Type B pancreatic cell (in vitro differentiated cells): ENCODE measurements around the gene PTPN9. TPM values are rescaled to one million over a fixed set of nuclear protein-coding genes. Genes with fewer than 3 reads are reported as not detected.

ENCODE experiments used
- DNase-seq: peaks from one replicate; pipeline ENCODE4 v3.0.0; 2021; ENCODE audit warnings: mixed read lengths; ENCODE audit not compliant: unreplicated experiment; ENCODE audit errors: extremely low spot score
- H3K27ac Mint-ChIP-seq: 2 replicates; pipeline ENCODE4 v1.8.0; 2021; ENCODE audit warnings: mild to moderate bottlenecking, mixed read lengths
- H3K27me3 Mint-ChIP-seq: 2 replicates; pipeline ENCODE4 v1.8.0; 2021; ENCODE audit warnings: mixed read lengths
- H3K36me3 Mint-ChIP-seq: 2 replicates; pipeline ENCODE4 v1.8.0; 2021; ENCODE audit warnings: mixed read lengths
- H3K4me1 Mint-ChIP-seq: one replicate; pipeline ENCODE4 v1.8.0; 2021; ENCODE audit warnings: mixed read lengths; ENCODE audit not compliant: unreplicated experiment
- H3K4me3 Mint-ChIP-seq: 2 replicates; pipeline ENCODE4 v1.8.0; 2021; ENCODE audit warnings: mild to moderate bottlenecking, mixed read lengths
- H3K9me3 Mint-ChIP-seq: 2 replicates; pipeline ENCODE4 v1.8.0; 2021; ENCODE audit warnings: mixed read lengths
- total RNA-seq: library from RNA; stranded (reverse); gene quantifications from 2 replicates; pipeline ENCODE4 v1.2.1, GENCODE V29; 2021; ENCODE audit warnings: low replicate concordance
- TF ChIP-seq, protein P1 (sequence below): fragments of 200-600 bp; sonication (generic); conservative IDR thresholded peaks from 2 replicates; pipeline ENCODE4 v1.5.0; 2021; ENCODE audit warnings: antibody characterized with exemption, mild to moderate bottlenecking

PTPN9 gene
- total RNA-seq, 1 donor from 2014 or later: 31.3 TPM

DNA sequence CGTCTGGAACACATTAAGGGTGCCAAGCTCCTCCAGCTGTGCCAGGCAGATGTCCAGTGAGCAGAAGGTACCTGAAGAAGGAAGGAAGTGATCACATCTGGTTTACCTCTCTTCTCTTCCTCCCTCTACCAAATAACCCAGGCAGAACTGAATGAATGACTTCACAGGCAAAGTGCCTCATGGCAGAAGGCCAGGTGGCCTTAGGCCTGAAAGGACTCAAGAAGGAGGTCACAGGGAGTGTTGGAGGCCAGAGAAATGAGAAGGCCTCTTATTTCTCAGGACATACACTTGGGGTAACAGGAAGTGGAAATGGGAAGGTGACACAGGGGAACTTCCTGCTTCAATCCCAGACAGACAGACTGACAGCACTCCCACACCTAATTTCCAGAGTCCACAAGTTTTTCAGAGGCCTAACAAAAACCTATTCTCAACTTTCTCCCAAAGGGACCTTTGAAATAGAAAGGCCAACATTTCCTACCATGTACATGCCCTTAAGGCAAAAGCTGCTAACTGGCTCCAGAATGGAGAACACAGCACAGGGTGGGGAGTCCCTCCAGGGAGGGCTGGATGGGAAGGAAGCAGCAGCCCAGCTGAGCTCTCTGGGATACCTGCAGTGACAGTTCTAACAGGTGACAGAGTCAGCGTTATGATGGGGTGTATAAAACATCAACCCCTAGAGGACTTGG is 110.1 kb downstream of the PTPN9 start:
- Mint-ChIP-seq H3K9me3 (no peaks in the 10 kb centered on the region), H3K4me1 (no peaks in the 10 kb centered on the region), H3K27me3 (no peaks in the 10 kb centered on the region), H3K36me3 (peaks cover 17% of the 10 kb centered on the region), H3K27ac (no peak overlapping the region), H3K4me3 (no peak overlapping the region)
- TF ChIP-seq, protein P1, sequence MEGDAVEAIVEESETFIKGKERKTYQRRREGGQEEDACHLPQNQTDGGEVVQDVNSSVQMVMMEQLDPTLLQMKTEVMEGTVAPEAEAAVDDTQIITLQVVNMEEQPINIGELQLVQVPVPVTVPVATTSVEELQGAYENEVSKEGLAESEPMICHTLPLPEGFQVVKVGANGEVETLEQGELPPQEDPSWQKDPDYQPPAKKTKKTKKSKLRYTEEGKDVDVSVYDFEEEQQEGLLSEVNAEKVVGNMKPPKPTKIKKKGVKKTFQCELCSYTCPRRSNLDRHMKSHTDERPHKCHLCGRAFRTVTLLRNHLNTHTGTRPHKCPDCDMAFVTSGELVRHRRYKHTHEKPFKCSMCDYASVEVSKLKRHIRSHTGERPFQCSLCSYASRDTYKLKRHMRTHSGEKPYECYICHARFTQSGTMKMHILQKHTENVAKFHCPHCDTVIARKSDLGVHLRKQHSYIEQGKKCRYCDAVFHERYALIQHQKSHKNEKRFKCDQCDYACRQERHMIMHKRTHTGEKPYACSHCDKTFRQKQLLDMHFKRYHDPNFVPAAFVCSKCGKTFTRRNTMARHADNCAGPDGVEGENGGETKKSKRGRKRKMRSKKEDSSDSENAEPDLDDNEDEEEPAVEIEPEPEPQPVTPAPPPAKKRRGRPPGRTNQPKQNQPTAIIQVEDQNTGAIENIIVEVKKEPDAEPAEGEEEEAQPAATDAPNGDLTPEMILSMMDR: no peak
- no peak for DNase-seq

DNA sequence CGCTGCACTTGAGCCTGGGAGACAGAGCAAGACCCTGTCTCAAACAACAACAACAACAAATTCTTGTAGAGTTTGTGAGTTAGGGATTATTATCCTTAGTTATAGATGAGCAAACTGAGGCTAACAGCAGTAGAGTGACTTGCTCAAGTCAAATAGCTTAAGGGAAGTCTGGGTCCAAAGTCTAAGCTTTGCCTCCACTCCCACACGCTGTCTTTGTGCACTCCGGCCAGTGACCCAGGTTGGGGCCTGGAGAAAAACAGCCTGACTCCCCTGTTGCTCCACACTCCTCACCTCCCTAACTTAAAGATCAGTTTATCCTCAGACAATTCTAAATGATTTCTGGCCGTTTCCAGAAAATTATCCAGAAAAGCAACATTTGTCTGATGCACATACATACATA is 118.5 kb downstream of the PTPN9 start:
- no peak for DNase-seq
- Mint-ChIP-seq H3K4me1 (peaks cover 12% of the 10 kb centered on the region), H3K36me3 (no peaks in the 10 kb centered on the region), H3K27ac (peak overlapping the region; percentile 64), H3K27me3 (no peaks in the 10 kb centered on the region), H3K9me3 (no peaks in the 10 kb centered on the region), H3K4me3 (peak overlapping the region; percentile 40)
- TF ChIP-seq, protein P1: no peak

DNA sequence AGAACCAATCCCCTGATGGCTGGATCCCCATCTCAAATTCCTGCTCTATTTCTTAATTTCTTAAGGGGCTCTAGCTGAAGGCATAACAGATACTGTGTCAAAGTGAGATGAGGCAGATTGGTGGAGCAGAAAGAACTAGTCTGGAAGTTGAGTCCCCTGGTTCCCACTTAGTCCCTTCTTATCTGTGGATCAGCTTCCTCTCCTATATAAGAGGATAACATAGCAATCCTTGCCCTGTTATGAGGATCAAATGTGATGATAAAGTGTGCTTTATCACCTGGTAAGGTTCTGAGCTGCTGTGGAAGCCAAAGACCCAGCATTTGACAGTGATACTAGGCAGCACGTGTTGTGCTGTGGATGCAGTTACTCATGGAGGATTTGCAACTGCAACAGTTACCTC is 119.5 kb downstream of the PTPN9 start:
- Mint-ChIP-seq H3K36me3 (no peaks in the 10 kb centered on the region), H3K9me3 (no peaks in the 10 kb centered on the region), H3K4me3 (no peak overlapping the region), H3K4me1 (peaks cover 12% of the 10 kb centered on the region), H3K27ac (no peak overlapping the region), H3K27me3 (no peaks in the 10 kb centered on the region)
- TF ChIP-seq, protein P1: no peak
- DNase-seq: no peak

DNA sequence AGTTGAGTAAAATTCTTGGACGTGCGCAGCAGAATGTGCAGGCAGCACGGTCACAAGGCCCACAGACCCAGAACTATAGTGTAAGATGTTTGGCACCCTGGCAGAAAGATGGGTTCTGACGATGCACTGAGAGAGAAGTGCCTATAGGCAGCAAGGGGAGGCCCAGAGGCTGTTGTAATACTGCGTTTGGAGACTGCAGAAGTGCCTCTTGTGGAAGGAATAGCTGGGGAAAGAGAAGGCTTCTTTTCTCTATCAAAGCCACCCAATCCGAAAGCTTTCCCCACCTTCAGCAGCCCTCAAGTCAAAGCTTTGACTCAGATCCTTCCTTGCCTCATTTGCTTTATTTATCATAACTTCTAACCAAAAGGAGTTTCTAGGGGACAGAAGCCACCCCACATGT is 122.4 kb downstream of the PTPN9 start:
- H3K36me3 Mint-ChIP-seq: no peaks in the 10 kb centered on the region
- TF ChIP-seq, protein P1: no peak
- peak overlapping the region; percentile 91 for H3K4me3 Mint-ChIP-seq
- peaks cover 12% of the 10 kb centered on the region for H3K4me1 Mint-ChIP-seq
- H3K27ac Mint-ChIP-seq: peak overlapping the region; percentile 86
- no peak for DNase-seq
- H3K9me3 Mint-ChIP-seq: no peaks in the 10 kb centered on the region
- H3K27me3 Mint-ChIP-seq: no peaks in the 10 kb centered on the region

DNA sequence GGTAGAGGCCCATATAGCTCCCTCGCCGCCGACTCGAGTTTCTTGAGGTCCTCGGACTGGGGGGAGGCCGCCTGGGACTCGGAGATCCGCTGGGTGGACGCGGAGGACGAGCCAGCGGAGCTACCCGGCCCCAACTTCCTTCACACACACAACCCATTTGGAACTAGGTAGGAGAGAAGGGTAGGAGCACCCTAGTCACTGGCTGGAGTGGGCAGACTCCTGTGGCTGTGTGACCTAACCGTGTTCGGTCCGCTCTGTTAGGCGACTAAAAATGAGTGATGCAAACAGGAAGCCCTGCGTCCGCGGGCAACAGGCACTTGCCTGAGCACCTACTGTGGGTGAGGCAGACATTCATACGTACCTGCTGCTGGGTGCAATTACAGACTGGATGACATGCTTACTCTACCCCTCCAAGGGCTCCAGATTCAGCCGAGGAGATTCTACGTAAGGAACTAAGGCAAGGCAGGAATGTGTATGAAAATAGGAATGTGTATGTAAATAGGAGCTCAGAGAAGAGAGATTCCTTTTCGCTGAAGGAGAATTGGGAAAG is 123.1 kb downstream of the PTPN9 start:
- Mint-ChIP-seq H3K4me1 (peaks cover 11% of the 10 kb centered on the region), H3K27me3 (no peaks in the 10 kb centered on the region), H3K4me3 (peak overlapping the region; percentile 91), H3K9me3 (no peaks in the 10 kb centered on the region), H3K27ac (peak overlapping the region; percentile 86), H3K36me3 (no peaks in the 10 kb centered on the region)
- TF ChIP-seq, protein P1: no peak
- peak; percentile 70 for DNase-seq
